ENCODE data around the gene COG2. TPM values are rescaled to one million over a fixed set of nuclear protein-coding genes. Genes with fewer than 3 reads are reported as not detected.
"Not testable (repeated sequence)": the region's sequence is repeated elsewhere in the genome, so short reads cannot be mapped to it uniquely, and the experiment has no call there.

Gene COG2
- total and polyA plus RNA-seq, 2 of the 8 experiments (the other 6 are each of a cell fraction or from before 2014, with no cell fraction given) = 10.3 to 36.7 TPM

- H3K14ac ChIP-seq (ENCODE audit: insufficient read length); H2BK15ac ChIP-seq (ENCODE audit: low read length); H2BK20ac ChIP-seq (ENCODE audit: low read length); H3K4me1 ChIP-seq (replicated peaks in 1 of 4; ENCODE audit: control insufficient read depth in 3 of 4, insufficient read depth in 4 of 4, low read length in 3 of 4); H3K4ac ChIP-seq (replicated peaks; ENCODE audit: insufficient read length, low read depth, low read length); POLR2A ChIA-PET (ENCODE audit: partially characterized antibody); H2BK12ac ChIP-seq (ENCODE audit: low read depth, low read length); H3K27ac ChIP-seq (ENCODE audit: low read depth, low read length); H3K23me2 ChIP-seq (ENCODE audit: low read depth, low read length); H3K18ac ChIP-seq (ENCODE audit: extremely low read depth, low read length); H3K4me3 ChIP-seq (ENCODE audit: extremely low read depth in 1 of 4, insufficient read depth in 2 of 4, low read depth in 3 of 4, low read length in 4 of 4); H4K5ac ChIP-seq (ENCODE audit: insufficient read length, low read depth, low read length); H2AK5ac ChIP-seq (ENCODE audit: low read depth, low read length); H3K79me1 ChIP-seq (ENCODE audit: low read depth, low read length); H3K23ac ChIP-seq (ENCODE audit: insufficient read length); DNase-seq (ENCODE audit: low read depth in 1 of 2, low spot score in 2 of 2); H4K91ac ChIP-seq (replicated peaks; ENCODE audit: insufficient read length, low read length); FAIRE-seq; H2AFZ ChIP-seq (ENCODE audit: low read length); H4K20me1 ChIP-seq (replicated peaks in 1 of 2; ENCODE audit: control insufficient read depth in 1 of 2, insufficient read depth in 2 of 2, low read length in 2 of 2); H3K9ac ChIP-seq (replicated peaks in 1 of 4; ENCODE audit: extremely low read depth in 1 of 4, low read depth in 3 of 4, low read length in 3 of 4); H3K36me3 ChIP-seq (ENCODE audit: control insufficient read depth in 2 of 4, insufficient read depth in 4 of 4, low read length in 3 of 4); H3K79me2 ChIP-seq (ENCODE audit: control insufficient read depth in 1 of 2, insufficient read depth in 2 of 2, low read length in 2 of 2); H3K9me3 ChIP-seq (ENCODE audit: insufficient read depth in 2 of 2, low read depth in 1 of 2, low read length in 1 of 2); H3K4me2 ChIP-seq (ENCODE audit: insufficient read depth in 1 of 2, low read depth in 2 of 2, low read length in 2 of 2); H2BK120ac ChIP-seq (replicated peaks; ENCODE audit: low read depth, low read length); H3K56ac ChIP-seq (replicated peaks; ENCODE audit: insufficient read length, low read depth, low read length); H4K8ac ChIP-seq (ENCODE audit: extremely low read depth, insufficient read depth, low read length); H3K27me3 ChIP-seq (replicated peaks in 1 of 4; ENCODE audit: control insufficient read depth in 3 of 4, extremely low read depth in 1 of 4, insufficient read depth in 3 of 4, low read length in 3 of 4); H2BK5ac ChIP-seq (ENCODE audit: low read depth, low read length): not testable (repeated sequence)
- CTCF ChIA-PET (ENCODE audit: partially characterized antibody) = interaction anchor here (1.1 to 2.7 kb wide), 9 partner anchors 8 to 115 kb away, joined by 3 to 12 read pairs (median 5); partner anchors contain the start of gene AGT
Observed at GRCh38 chr1:230698964-230699363, 56.7 kb downstream of the COG2 start.

Measured in H1 (cell line).